Esophagus muscularis mucosa (tissue), 4 donors: ENCODE data around the gene INO80B. TPM values are rescaled to one million over a fixed set of nuclear protein-coding genes. Genes with fewer than 3 reads are reported as not detected.

ENCODE experiments used
- total RNA-seq, 4 donors: library from RNA; depleted of rRNA; stranded (reverse); fragments of >200 nt; gene quantifications; one replicate each; pipeline versions ENCODE4 v1.1.0 to v1.2.1, GENCODE V29; 2016

Gene INO80B
- total RNA-seq, 4 donors from 2014 or later: 8.7 to 16.6 (median 10.6) TPM

Other genes starting within 250 kb of the INO80B start
- gene SLC4A5, start 111.7 kb upstream of the INO80B start, total RNA-seq: 1 to 10 TPM in 3 of 4 donors, under 1 TPM in 1; 0.50 to 1.8 (median 1.4) TPM
- 100 to 1,000 TPM; 136 to 188 (median 162) TPM for gene DCTN1, start 74.8 kb upstream of the INO80B start, total RNA-seq
- gene C2orf81, start 33.5 kb upstream of the INO80B start, total RNA-seq: 1 to 10 TPM in 3 of 4 donors, under 1 TPM in 1; 0.66 to 4.6 (median 3.2) TPM
- gene WDR54, start 33.4 kb upstream of the INO80B start, total RNA-seq: 10 to 100 TPM in 2 of 4 donors, 1 to 10 TPM in 2; 7.6 to 14.6 (median 11.9) TPM
- gene RTKN, start 13.2 kb upstream of the INO80B start, total RNA-seq: 10 to 100 TPM in 2 of 4 donors, 1 to 10 TPM in 2; 8.4 to 14.1 (median 11.3) TPM
- 10 to 100 TPM; 40.0 to 56.4 (median 47.2) TPM for gene WBP1, start 3.4 kb downstream of the INO80B start, total RNA-seq
- gene MOGS, start 10.3 kb downstream of the INO80B start, total RNA-seq: 10 to 100 TPM; 20.8 to 38.7 (median 28.3) TPM
- 10 to 100 TPM; 15.4 to 40.4 (median 38.8) TPM for gene MRPL53, start 17.6 kb downstream of the INO80B start, total RNA-seq
- 10 to 100 TPM in 3 of 4 donors, 1 to 10 TPM in 1; 9.6 to 27.8 (median 19.2) TPM for gene CCDC142, start 27.9 kb downstream of the INO80B start, total RNA-seq
- 10 to 100 TPM; 17.4 to 23.0 (median 20.6) TPM for gene TTC31, start 28.0 kb downstream of the INO80B start, total RNA-seq
- gene LBX2, start 44.5 kb downstream of the INO80B start, total RNA-seq: 1 to 10 TPM in 1 of 4 donors, under 1 TPM in 3; 0.32 to 1.7 (median 0.84) TPM
- 10 to 100 TPM; 11.3 to 14.1 (median 12.7) TPM for gene PCGF1, start 52.6 kb downstream of the INO80B start, total RNA-seq
- under 1 TPM in 3 of 4 donors, not detected in 1; 0.42 to 0.99 (median 0.84) TPM for gene TLX2, start 59.4 kb downstream of the INO80B start, total RNA-seq
- not detected for gene DQX1, start 71.1 kb downstream of the INO80B start, total RNA-seq
- 10 to 100 TPM; 83.6 to 95.1 (median 89.6) TPM for gene AUP1, start 74.6 kb downstream of the INO80B start, total RNA-seq
- 10 to 100 TPM; 29.7 to 37.9 (median 31.9) TPM for gene HTRA2, start 74.8 kb downstream of the INO80B start, total RNA-seq
- 1 to 10 TPM; 7.1 to 8.6 (median 7.7) TPM for gene LOXL3, start 98.9 kb downstream of the INO80B start, total RNA-seq
- 10 to 100 TPM; 11.9 to 26.5 (median 19.3) TPM for gene DOK1, start 99.6 kb downstream of the INO80B start, total RNA-seq
- under 1 TPM in 2 of 4 donors, not detected in 2; 0.17 to 0.42 TPM for gene M1AP, start 193.2 kb downstream of the INO80B start, total RNA-seq
- 1 to 10 TPM; 2.8 to 5.5 (median 5.3) TPM for gene SEMA4F, start 199.2 kb downstream of the INO80B start, total RNA-seq